ENCODE measurements around the gene NPBWR2.

Gene NPBWR2

DNA sequence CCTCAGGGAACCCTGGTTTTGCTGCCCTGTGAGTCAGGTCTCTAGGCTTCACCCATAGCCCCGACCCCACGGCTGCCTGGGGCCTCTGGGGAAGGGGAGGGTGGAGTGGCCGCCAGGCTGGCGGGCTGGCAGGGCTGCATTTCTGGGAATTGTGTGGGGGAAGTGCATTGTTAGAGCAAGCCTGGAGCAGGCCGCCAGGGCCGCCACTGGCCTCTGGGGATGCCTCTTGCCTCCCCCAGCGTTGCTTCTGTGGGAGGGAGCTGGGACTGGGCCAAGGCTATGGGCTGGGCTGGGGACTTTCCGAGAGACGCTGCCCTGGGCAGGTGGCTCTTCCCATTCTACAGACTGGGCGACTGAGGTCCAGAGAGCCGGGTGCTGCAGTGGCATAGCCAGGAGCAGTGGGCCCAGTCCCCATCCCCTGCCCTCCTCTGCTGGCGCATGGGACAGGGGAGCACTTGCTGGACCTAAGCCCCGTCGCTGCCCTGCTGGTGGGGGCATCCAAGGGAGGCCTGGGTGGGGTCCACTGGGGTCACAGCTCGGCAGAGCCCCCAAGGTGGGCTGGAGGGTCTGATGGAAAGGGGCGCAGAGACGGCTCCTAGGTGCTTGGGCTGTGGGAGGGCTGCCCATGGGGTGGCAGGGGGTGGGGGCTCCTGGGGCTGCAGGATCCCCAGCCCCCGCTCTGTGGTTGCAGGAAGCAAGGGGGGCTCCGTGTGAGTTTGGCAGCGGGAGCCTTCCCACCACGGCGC lies 51.3 kb downstream of the NPBWR2 start:
- DNase-seq (ENCODE audit: low spot score), result no peak

- DNase-seq (ENCODE audit: low spot score), result no peak
Observed at GRCh38 chr20:64055396-64055892, 51.9 kb downstream of the NPBWR2 start.

GRCh38 chr20:64053841-64054661 lies 53.3 kb downstream of the NPBWR2 start:
- no peak for DNase-seq (ENCODE audit: low spot score)
